GM12801 (cell line): ENCODE data around the gene LTB4R.

Experiments
- CTCF ChIP-seq: IDR thresholded peaks from one replicate; pipeline ENCODE4 v1.5.1; 2011; ENCODE audit warnings: control low read depth; ENCODE audit not compliant: insufficient read length; ENCODE audit errors: extremely low read depth

The LTB4R gene

GRCh38 chr14:24307575-24308341 lies 3.5 kb upstream of the LTB4R start, which contains the start of gene CIDEB:
CIDEB (minus strand) TSS chr14:24307977; CDS start chr14:24307858, 119 bp downstream.
- no peak for TF ChIP-seq CTCF

GRCh38 chr14:24308342-24309124 lies 2.8 kb upstream of the LTB4R start:
- TF ChIP-seq CTCF, result no peak

GRCh38 chr14:24309538-24310264 lies 1.6 kb upstream of the LTB4R start, which contains the start of gene LTB4R2:
LTB4R2 (plus strand) TSS chr14:24310140; CDS start chr14:24310665, 525 bp downstream.
- TF ChIP-seq CTCF, result no peak

GRCh38 chr14:24310265-24310645 lies 1.0 kb upstream of the LTB4R start:
- TF ChIP-seq CTCF, result no peak

GRCh38 chr14:24311837-24312615 lies 724 bp downstream of the LTB4R start:
- TF ChIP-seq CTCF, result no peak

GRCh38 chr14:24312736-24313507 lies 1.6 kb downstream of the LTB4R start:
- no peak for TF ChIP-seq CTCF
